Activated CD8-positive, alpha-beta T cell treated with anti-CD3 and anti-CD28 coated beads for 36 hours (primary cell): ENCODE data around the gene ANGPTL4. TPM values are rescaled to one million over a fixed set of nuclear protein-coding genes. Genes with fewer than 3 reads are reported as not detected.

Experiments
- ATAC-seq: fragments of 200-7000 bp; cut with Tn5 transposase; one replicate; pipeline ENCODE4 v1.10.0; 2021; ENCODE audit warnings: mild to moderate bottlenecking, moderate library complexity
- CTCF ChIA-PET: fragments of 350-600 bp; sonication (Branson Sonifier 250); formaldehyde crosslinking; loops from one replicate; lab custom pipeline; 2021; ENCODE audit warnings: antibody characterized with exemption; lab: Charles Lee
- POLR2A ChIA-PET: fragments of 350-600 bp; sonication (Branson Sonifier 250); formaldehyde crosslinking; loops from one replicate; lab custom pipeline; 2021; ENCODE audit warnings: antibody characterized with exemption; lab: Charles Lee
- DNase-seq: peaks from one replicate; pipeline ENCODE4 v3.0.0-alpha.2; 2020
- H3K27ac Mint-ChIP-seq: one replicate; pipeline ENCODE4 v1.8.0; 2021; ENCODE audit warnings: mild to moderate bottlenecking, mixed read lengths
- H3K27me3 Mint-ChIP-seq: one replicate; pipeline ENCODE4 v1.8.0; 2021; ENCODE audit warnings: mixed read lengths
- H3K36me3 Mint-ChIP-seq: one replicate; pipeline ENCODE4 v1.8.0; 2021; ENCODE audit warnings: low read depth, mixed read lengths
- H3K4me1 Mint-ChIP-seq: one replicate; pipeline ENCODE4 v1.8.0; 2021; ENCODE audit warnings: low read depth, mixed read lengths
- H3K4me3 Mint-ChIP-seq: one replicate; pipeline ENCODE4 v1.8.0; 2021; ENCODE audit warnings: mild to moderate bottlenecking, moderate library complexity, mixed read lengths
- H3K9me3 Mint-ChIP-seq: one replicate; pipeline ENCODE4 v1.8.0; 2021; ENCODE audit warnings: mixed read lengths
- CTCF ChIP-seq: fragments of 200-600 bp; IDR thresholded peaks from one replicate; pipeline ENCODE4 v1.8.0; 2022; ENCODE audit warnings: antibody characterized with exemption, mild to moderate bottlenecking
- intact Hi-C: fragments of 100-400 bp; cut with micrococcal nuclease; formaldehyde crosslinking; loops from one replicate; pipeline ENCODE4 v1.10.0; 2022
- total RNA-seq, 2 experiments: library from RNA; stranded (reverse); gene quantifications; one replicate each; pipeline ENCODE4 v1.2.3, GENCODE V29; 2021

Gene ANGPTL4
- total RNA-seq, 2 experiments from 2014 or later: 26.8 to 27.8 TPM

DNA sequence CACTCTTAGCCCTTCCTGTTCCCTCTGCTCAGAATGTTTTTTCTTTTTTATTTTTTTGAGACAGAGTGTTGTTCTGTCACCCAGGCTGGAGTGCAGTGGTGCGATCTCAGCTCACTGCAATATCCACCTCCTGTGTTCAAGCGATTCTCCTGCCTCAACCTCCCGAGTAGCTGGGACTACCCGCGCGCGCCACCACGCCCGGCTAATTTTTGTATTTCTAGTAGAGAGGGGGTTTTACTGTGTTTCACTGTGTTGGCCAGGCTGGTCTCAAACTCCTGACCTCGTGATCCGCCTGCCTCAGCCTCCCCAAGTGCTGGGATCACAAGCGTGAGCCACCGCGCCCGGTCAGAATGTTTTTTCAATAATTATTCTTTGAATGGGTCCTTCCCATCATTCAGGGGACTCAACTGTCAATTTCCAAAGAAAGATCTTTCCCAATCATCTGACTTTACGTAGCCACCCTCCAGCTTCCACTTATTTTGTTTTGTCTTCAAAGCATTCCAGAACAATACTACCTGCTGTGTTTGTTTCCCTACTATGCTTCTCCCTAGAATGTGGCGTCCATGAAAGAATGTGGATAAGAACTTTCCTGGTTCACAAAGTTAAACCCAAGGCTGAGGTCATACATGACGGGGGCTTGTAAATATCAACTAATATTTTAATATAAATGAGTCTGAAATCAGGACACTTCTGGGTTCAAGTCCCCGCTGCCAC lies 44.0 kb upstream of the ANGPTL4 start:
- peak overlapping the region; percentile 97 for H3K4me3 Mint-ChIP-seq
- peaks cover 29% of the 10 kb centered on the region for H3K4me1 Mint-ChIP-seq
- H3K27ac Mint-ChIP-seq: peak overlapping the region; percentile 96
- intact Hi-C loops: no loop called here
- H3K9me3 Mint-ChIP-seq: no peaks in the 10 kb centered on the region
- DNase-seq (no peak), ATAC-seq (no peak)
- H3K36me3 Mint-ChIP-seq: peaks cover 45% of the 10 kb centered on the region
- ChIA-PET CTCF (no interaction called here), POLR2A (interaction anchor here (0.6 to 6.6 kb wide), 9 partner anchors 9 to 251 kb away, joined by 3 to 37 read pairs (median 4); partner anchors contain the start of gene CD320)
- no peaks in the 10 kb centered on the region for H3K27me3 Mint-ChIP-seq
- no peak for TF ChIP-seq CTCF

DNA sequence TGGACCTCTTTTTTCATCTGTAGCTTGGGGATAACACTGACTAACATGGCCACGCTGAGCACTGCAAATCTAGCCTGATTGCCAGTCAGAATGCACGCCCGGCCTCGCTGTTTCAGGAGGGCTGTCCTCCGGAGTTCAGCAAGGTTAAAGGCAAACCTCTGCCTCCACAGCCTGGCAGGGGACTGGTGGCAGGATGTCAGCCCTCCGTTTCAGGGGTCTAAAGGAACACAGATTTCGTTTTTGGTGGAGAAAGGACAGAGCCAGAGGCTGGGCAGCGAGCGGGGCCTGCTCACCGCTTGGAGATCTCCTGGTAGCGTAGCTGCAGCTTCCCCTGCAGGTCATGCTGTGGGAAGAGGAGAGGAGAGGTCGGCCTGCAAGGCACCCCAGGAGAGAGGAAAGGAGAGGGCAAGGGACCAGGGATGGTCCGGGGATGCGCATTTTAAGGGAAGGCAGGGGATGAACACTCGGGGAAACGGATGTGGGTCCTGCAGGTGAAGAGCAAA lies 43.3 kb upstream of the ANGPTL4 start:
- H3K36me3 Mint-ChIP-seq: peaks cover 42% of the 10 kb centered on the region
- ChIA-PET CTCF (no interaction called here), POLR2A (interaction anchor here (0.6 to 6.6 kb wide), 10 partner anchors 10 to 72 kb away, joined by 3 to 37 read pairs (median 4); partner anchors contain the start of genes CD320 and KANK3)
- no peaks in the 10 kb centered on the region for H3K9me3 Mint-ChIP-seq
- peak overlapping the region; percentile 96 for H3K27ac Mint-ChIP-seq
- H3K4me3 Mint-ChIP-seq: peak overlapping the region; percentile 97
- intact Hi-C loops: no loop called here
- H3K27me3 Mint-ChIP-seq: no peaks in the 10 kb centered on the region
- DNase-seq: peak; percentile 49
- ATAC-seq: peak; percentile 7
- no peak for TF ChIP-seq CTCF
- peaks cover 29% of the 10 kb centered on the region for H3K4me1 Mint-ChIP-seq

DNA sequence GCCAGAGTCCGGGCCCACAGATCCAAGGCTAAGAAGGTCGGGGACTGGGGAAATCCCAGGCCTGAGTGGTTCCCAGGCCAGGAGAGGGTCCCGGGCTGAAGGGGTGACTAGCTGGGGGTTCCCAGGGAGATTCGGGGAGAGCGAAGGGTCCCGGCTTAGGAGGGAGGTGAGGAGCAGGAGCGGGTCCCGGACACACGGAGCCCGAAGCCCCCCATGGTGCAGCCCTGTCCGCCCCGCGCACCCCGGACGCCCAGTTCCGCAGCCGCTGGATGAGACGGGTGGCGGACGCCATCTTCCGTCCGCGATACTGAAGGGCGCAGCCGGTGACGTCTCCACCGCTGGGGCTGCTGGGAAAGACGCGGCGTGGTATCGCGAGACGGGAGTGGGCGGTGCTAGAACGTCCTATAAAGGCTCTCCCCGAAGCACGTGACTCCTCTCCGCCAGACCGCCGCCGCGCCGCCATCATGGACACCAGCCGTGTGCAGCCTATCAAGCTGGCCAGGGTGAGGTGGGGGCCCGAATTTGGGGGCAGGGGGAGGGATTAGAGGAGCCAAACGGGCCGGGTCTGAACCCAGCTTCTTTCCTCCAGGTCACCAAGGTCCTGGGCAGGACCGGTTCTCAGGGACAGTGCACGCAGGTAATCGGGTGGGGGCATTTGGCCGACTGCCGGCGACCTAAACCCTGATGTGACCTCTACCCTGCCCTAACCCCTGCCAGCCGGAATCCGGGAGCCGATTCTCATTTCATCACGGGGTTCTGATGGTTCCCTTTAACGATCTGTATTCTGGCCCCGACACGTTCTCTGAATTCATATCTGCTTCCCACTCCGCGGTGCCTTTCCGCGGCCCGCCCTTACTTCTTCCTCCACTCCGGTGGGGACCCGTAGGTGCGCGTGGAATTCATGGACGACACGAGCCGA lies 42.6 kb upstream of the ANGPTL4 start, which contains the start of the genes NDUFA7 and RPS28:
Gene NDUFA7, minus strand, starts transcription at position 309 of the 919 bp plus-strand sequence. Its CDS starts 17 bp downstream, at position 292.
Gene RPS28, plus strand, starts transcription at position 430 of the 919 bp plus-strand sequence. Its CDS starts 35 bp downstream, at position 465.
- DNase-seq: peak; percentile 99
- H3K4me1 Mint-ChIP-seq: peaks cover 29% of the 10 kb centered on the region
- TF ChIP-seq CTCF: no peak
- peaks cover 40% of the 10 kb centered on the region for H3K36me3 Mint-ChIP-seq
- ATAC-seq: peak; percentile 94
- peak within 1 kb of the TSS; percentile 97 for H3K4me3 Mint-ChIP-seq
- CTCF ChIA-PET: no interaction called here
- H3K27ac Mint-ChIP-seq: peak within 1 kb of the TSS; percentile 96
- intact Hi-C loops: no loop called here
- no peaks in the 10 kb centered on the region for H3K9me3 Mint-ChIP-seq
- POLR2A ChIA-PET: interaction anchor here (0.9 to 6.6 kb wide), 8 partner anchors 10 to 71 kb away, joined by 3 to 37 read pairs (median 8); partner anchors contain the start of genes CD320 and KANK3
- no peaks in the 10 kb centered on the region for H3K27me3 Mint-ChIP-seq

GRCh38 chr19:8321986-8322637 lies 41.8 kb upstream of the ANGPTL4 start:
- intact Hi-C loops: no loop called here
- Mint-ChIP-seq H3K4me3 (peak overlapping the region; percentile 97), H3K36me3 (peaks cover 40% of the 10 kb centered on the region), H3K4me1 (peaks cover 29% of the 10 kb centered on the region), H3K9me3 (no peaks in the 10 kb centered on the region), H3K27ac (peak overlapping the region; percentile 96), H3K27me3 (no peaks in the 10 kb centered on the region)
- no peak for ATAC-seq
- ChIA-PET CTCF (no interaction called here), POLR2A (interaction anchor here (0.8 to 6.6 kb wide), 7 partner anchors 10 to 70 kb away, joined by 3 to 37 read pairs (median 10); partner anchors contain the start of genes CD320 and KANK3)
- TF ChIP-seq CTCF: no peak
- no peak for DNase-seq
